ENCODE results near the gene COL4A1. TPM values are rescaled to one million over a fixed set of nuclear protein-coding genes. Genes with fewer than 3 reads are reported as not detected.

The COL4A1 gene
- polyA plus RNA-seq, 2 of the 4 experiments (the other 2 are of a cell fraction), result 23.8 to 71.3 TPM

DNA sequence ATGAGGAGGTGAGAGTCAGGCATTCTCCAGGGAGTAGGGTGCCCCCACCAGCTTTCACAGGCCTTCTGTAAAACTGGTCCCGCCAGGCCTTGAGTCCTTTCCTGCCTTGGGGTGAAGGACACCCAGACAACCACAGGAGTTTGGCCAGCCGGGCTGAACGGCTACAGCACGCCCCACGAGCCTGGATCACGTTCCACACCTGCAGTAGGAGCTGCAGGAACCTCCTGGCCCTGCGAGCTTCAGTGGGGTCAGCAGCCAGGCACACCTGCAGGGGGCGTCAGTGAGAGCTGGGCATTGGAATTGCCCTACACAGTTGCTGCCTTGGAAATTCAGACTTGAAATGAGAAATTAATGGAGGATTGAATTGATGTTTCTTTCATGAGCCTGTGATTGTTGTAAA, 45.8 kb upstream of the COL4A1 start:
- Histone ChIP-seq H3K4me3 (no peak overlapping the region), H3K4me2 (no peak overlapping the region), H3K27ac (peak overlapping the region in 1 of 2 experiments; percentile 83; a peak in 2 of 6 replicates), H3K9me3 (no peaks in the 10 kb centered on the region), H3K4me1 (peaks cover 43% of the 10 kb centered on the region)
- TF ChIP-seq HOXB13 (CRISPR knock-in tag; IDR thresholded peaks at IDR 0.05; ENCODE audit: low read depth), result no peak
- TF ChIP-seq REST (IDR thresholded peaks at IDR 0.05), result no peak
- TF ChIP-seq ZFP36 (IDR thresholded peaks at IDR 0.05; ENCODE audit: borderline replicate concordance, partially characterized antibody), result no peak
- TF ChIP-seq CHD4 (IDR thresholded peaks at IDR 0.05; ENCODE audit: borderline replicate concordance), result no peak
- no peak for TF ChIP-seq CBX8 (IDR thresholded peaks at IDR 0.05)
- no peak for TF ChIP-seq SREBF2 (IDR thresholded peaks at IDR 0.05)
- no peak for TF ChIP-seq FOSB (CRISPR knock-in tag; IDR thresholded peaks at IDR 0.05)
- TF ChIP-seq RFX5 (IDR thresholded peaks at IDR 0.05), result no peak
- no peak for TF ChIP-seq KDM1A (IDR thresholded peaks at IDR 0.05; ENCODE audit: low read depth)
- TF ChIP-seq, protein P1, sequence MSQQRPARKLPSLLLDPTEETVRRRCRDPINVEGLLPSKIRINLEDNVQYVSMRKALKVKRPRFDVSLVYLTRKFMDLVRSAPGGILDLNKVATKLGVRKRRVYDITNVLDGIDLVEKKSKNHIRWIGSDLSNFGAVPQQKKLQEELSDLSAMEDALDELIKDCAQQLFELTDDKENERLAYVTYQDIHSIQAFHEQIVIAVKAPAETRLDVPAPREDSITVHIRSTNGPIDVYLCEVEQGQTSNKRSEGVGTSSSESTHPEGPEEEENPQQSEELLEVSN (IDR thresholded peaks at IDR 0.05; ENCODE audit: borderline replicate concordance, low read depth), result no peak
- TF ChIP-seq, protein P2, sequence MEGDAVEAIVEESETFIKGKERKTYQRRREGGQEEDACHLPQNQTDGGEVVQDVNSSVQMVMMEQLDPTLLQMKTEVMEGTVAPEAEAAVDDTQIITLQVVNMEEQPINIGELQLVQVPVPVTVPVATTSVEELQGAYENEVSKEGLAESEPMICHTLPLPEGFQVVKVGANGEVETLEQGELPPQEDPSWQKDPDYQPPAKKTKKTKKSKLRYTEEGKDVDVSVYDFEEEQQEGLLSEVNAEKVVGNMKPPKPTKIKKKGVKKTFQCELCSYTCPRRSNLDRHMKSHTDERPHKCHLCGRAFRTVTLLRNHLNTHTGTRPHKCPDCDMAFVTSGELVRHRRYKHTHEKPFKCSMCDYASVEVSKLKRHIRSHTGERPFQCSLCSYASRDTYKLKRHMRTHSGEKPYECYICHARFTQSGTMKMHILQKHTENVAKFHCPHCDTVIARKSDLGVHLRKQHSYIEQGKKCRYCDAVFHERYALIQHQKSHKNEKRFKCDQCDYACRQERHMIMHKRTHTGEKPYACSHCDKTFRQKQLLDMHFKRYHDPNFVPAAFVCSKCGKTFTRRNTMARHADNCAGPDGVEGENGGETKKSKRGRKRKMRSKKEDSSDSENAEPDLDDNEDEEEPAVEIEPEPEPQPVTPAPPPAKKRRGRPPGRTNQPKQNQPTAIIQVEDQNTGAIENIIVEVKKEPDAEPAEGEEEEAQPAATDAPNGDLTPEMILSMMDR (IDR thresholded peaks at IDR 0.05), result no peak
- TF ChIP-seq EHMT2 (IDR thresholded peaks at IDR 0.05; ENCODE audit: low read depth), result no peak
- no peak for TF ChIP-seq RNF2 (IDR thresholded peaks at IDR 0.05; ENCODE audit: borderline replicate concordance, low read depth)
- no peak for TF ChIP-seq TFCP2L1 (CRISPR knock-in tag; IDR thresholded peaks at IDR 0.05)
- no peak for TF ChIP-seq FOXS1 (CRISPR knock-in tag; IDR thresholded peaks at IDR 0.05)
- no peak for TF ChIP-seq POLR2AphosphoS2 (conservative IDR thresholded peaks at IDR 0.05; ENCODE audit: low read length)
- TF ChIP-seq, protein P3, sequence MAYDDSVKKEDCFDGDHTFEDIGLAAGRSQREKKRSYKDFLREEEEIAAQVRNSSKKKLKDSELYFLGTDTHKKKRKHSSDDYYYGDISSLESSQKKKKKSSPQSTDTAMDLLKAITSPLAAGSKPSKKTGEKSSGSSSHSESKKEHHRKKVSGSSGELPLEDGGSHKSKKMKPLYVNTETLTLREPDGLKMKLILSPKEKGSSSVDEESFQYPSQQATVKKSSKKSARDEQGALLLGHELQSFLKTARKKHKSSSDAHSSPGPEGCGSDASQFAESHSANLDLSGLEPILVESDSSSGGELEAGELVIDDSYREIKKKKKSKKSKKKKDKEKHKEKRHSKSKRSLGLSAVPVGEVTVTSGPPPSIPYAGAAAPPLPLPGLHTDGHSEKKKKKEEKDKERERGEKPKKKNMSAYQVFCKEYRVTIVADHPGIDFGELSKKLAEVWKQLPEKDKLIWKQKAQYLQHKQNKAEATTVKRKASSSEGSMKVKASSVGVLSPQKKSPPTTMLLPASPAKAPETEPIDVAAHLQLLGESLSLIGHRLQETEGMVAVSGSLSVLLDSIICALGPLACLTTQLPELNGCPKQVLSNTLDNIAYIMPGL (CRISPR knock-in tag; IDR thresholded peaks at IDR 0.05; ENCODE audit: borderline replicate concordance), result no peak
- TF ChIP-seq PHF8 (IDR thresholded peaks at IDR 0.05; ENCODE audit: borderline replicate concordance, low read depth), result no peak
- CTCF ChIA-PET, result interaction anchor here (0.6 to 1.6 kb wide), 2 partner anchors 31 to 66 kb away, joined by 3 to 5 read pairs; no protein-coding TSS in a partner anchor
- DNase-seq (ENCODE audit: low read depth in 1 of 2, low spot score in 1 of 2) (no peak), ATAC-seq (no peak), FAIRE-seq (no peak)
- POLR2A ChIA-PET, result no interaction called here
- WGBS (ENCODE audit: missing lambda C conversion rate), result 62% methylated on average over 3 of the region's 8 CpGs

Data from A549 (cell line).